ENCODE data around the gene KAT7. TPM values are rescaled to one million over a fixed set of nuclear protein-coding genes. Genes with fewer than 3 reads are reported as not detected.

The KAT7 gene
- total and polyA plus RNA-seq, 2 of the 8 experiments (the other 6 are each of a cell fraction or from before 2014, with no cell fraction given) = 90.9 to 139 TPM

GRCh38 chr17:49853470-49854015 lies 65.1 kb downstream of the KAT7 start:
- Histone ChIP-seq H2BK5ac (ENCODE audit: low read depth, low read length) (no peak overlapping the region), H4K91ac (replicated peaks; ENCODE audit: insufficient read length, low read length) (no peak overlapping the region), H2BK12ac (ENCODE audit: low read depth, low read length) (no peak overlapping the region), H4K5ac (ENCODE audit: insufficient read length, low read depth, low read length) (no peak overlapping the region), H2AK5ac (ENCODE audit: low read depth, low read length) (no peak overlapping the region), H4K8ac (ENCODE audit: extremely low read depth, insufficient read depth, low read length) (no peak overlapping the region), H3K9me3 (ENCODE audit: insufficient read depth in 2 of 2, low read depth in 1 of 2, low read length in 1 of 2) (no peaks in the 10 kb centered on the region), H3K79me2 (ENCODE audit: control insufficient read depth in 1 of 2, insufficient read depth in 2 of 2, low read length in 2 of 2) (no peaks in the 10 kb centered on the region), H3K23me2 (ENCODE audit: low read depth, low read length) (peaks cover 8% of the 10 kb centered on the region; the same call in 1 of the 2 replicates), H3K9ac (replicated peaks in 1 of 4; ENCODE audit: extremely low read depth in 1 of 4, low read depth in 3 of 4, low read length in 3 of 4) (no peak overlapping the region), H3K18ac (ENCODE audit: extremely low read depth, low read length) (no peak overlapping the region), H3K27me3 (replicated peaks in 1 of 4; ENCODE audit: control insufficient read depth in 3 of 4, extremely low read depth in 1 of 4, insufficient read depth in 3 of 4, low read length in 3 of 4) (peaks cover 1 to 23% (median 14%) of the 10 kb centered on the region in 4 experiments; a peak in 6 of 7 replicates), H3K36me3 (ENCODE audit: control insufficient read depth in 2 of 4, insufficient read depth in 4 of 4, low read length in 3 of 4) (no peaks in the 10 kb centered on the region), H3K14ac (ENCODE audit: insufficient read length) (no peak overlapping the region), H2BK20ac (ENCODE audit: low read length) (no peak overlapping the region), H3K4me1 (replicated peaks in 1 of 4; ENCODE audit: control insufficient read depth in 3 of 4, insufficient read depth in 4 of 4, low read length in 3 of 4) (peaks cover 3 to 10% (median 3%) of the 10 kb centered on the region in 4 experiments; a peak in 6 of 7 replicates), H3K23ac (ENCODE audit: insufficient read length) (no peak overlapping the region), H2BK15ac (ENCODE audit: low read length) (no peak overlapping the region), H2BK120ac (replicated peaks; ENCODE audit: low read depth, low read length) (no peak overlapping the region), H3K4me3 (ENCODE audit: extremely low read depth in 1 of 4, insufficient read depth in 2 of 4, low read depth in 3 of 4, low read length in 4 of 4) (no peak overlapping the region), H2AFZ (ENCODE audit: low read length) (no peak overlapping the region), H3K4ac (replicated peaks; ENCODE audit: insufficient read length, low read depth, low read length) (no peak overlapping the region), H3K56ac (replicated peaks; ENCODE audit: insufficient read length, low read depth, low read length) (no peak overlapping the region), H3K27ac (ENCODE audit: low read depth, low read length) (no peak overlapping the region), H3K79me1 (ENCODE audit: low read depth, low read length) (no peaks in the 10 kb centered on the region), H4K20me1 (replicated peaks in 1 of 2; ENCODE audit: control insufficient read depth in 1 of 2, insufficient read depth in 2 of 2, low read length in 2 of 2) (peaks cover 0 to 3% of the 10 kb centered on the region in 2 experiments), H3K4me2 (ENCODE audit: insufficient read depth in 1 of 2, low read depth in 2 of 2, low read length in 2 of 2) (no peak overlapping the region)
- WGBS, 2 experiments (ENCODE audit: extremely low coverage in 1 of 2, insufficient coverage in 1 of 2, insufficient read length in 1 of 2, insufficient replicate concordance in 2 of 2, low coverage in 1 of 2, low lambda C conversion rate in 2 of 2, missing lambda C conversion rate in 1 of 2) = 85% methylated on average over 10 of the region's 10 CpGs; no CpG with 5 or more reads in 1 of the 2 experiments
- ChIA-PET CTCF (ENCODE audit: partially characterized antibody) (interaction anchor here (0.7 to 26.5 kb wide), 10 partner anchors 9 to 839 kb away, joined by 3 to 547 read pairs (median 3); partner anchors contain the start of gene DLX3), POLR2A (ENCODE audit: partially characterized antibody) (interaction anchor here (1.5 kb wide), 1 partner anchor 9 kb away, joined by 3 read pairs; no protein-coding TSS in a partner anchor)
- FAIRE-seq (no peak), DNase-seq (ENCODE audit: low read depth in 1 of 2, low spot score in 2 of 2) (no peak)
- TF ChIP-seq BCL11A (IDR thresholded peaks at IDR 0.05; ENCODE audit: low read depth in 2 of 2, low read length in 2 of 2) (no peak), TCF12 (IDR thresholded peaks at IDR 0.05; ENCODE audit: low read depth, low read length) (no peak), FOSL1 (IDR thresholded peaks at IDR 0.05; ENCODE audit: insufficient read depth, low read depth, low read length) (no peak), CTCF (IDR thresholded peaks at IDR 0.05; ENCODE audit: control extremely low read depth in 1 of 3, insufficient read depth in 1 of 3, low read depth in 1 of 3, low read length in 3 of 3) (no peak), CREB1 (IDR thresholded peaks at IDR 0.05) (no peak), RXRA (IDR thresholded peaks at IDR 0.05; ENCODE audit: insufficient read depth, low read depth, low read length) (no peak), NRF1 (IDR thresholded peaks at IDR 0.05; ENCODE audit: low read depth, low read length) (no peak)
- TF ChIP-seq, protein P1, sequence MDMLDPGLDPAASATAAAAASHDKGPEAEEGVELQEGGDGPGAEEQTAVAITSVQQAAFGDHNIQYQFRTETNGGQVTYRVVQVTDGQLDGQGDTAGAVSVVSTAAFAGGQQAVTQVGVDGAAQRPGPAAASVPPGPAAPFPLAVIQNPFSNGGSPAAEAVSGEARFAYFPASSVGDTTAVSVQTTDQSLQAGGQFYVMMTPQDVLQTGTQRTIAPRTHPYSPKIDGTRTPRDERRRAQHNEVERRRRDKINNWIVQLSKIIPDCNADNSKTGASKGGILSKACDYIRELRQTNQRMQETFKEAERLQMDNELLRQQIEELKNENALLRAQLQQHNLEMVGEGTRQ (IDR thresholded peaks at IDR 0.05; ENCODE audit: low read length) = no peak

Measured in H1 (cell line).